DOHH2 (cell line): Measurements from ENCODE around the gene RAD51B.

Experiments used
- H3F3A ChIP-seq: fragments of 200-600 bp; sonication (generic), shearing (Covaris generic); 2 replicates; pipeline ENCODE4 v1.6.0; 2016; ENCODE audit warnings: antibody characterized with exemption, mild to moderate bottlenecking; ENCODE audit not compliant: control insufficient read depth, insufficient read depth
- H3K27ac ChIP-seq: fragments of 200-600 bp; sonication (generic); 2 replicates; pipeline ENCODE4 v1.5.1; 2014; ENCODE audit warnings: low read depth, mild to moderate bottlenecking, low read length, moderate library complexity
- H3K27me3 ChIP-seq: fragments of 200-600 bp; sonication (generic); 2 replicates; pipeline ENCODE4 v1.6.1; 2014; ENCODE audit warnings: mild to moderate bottlenecking, low read length, mixed read lengths; ENCODE audit not compliant: control insufficient read depth
- H3K36me3 ChIP-seq: fragments of 200-600 bp; sonication (generic); 2 replicates; pipeline ENCODE4 v1.6.1; 2014; ENCODE audit warnings: mild to moderate bottlenecking, low read length, moderate library complexity, mixed read lengths; ENCODE audit not compliant: control insufficient read depth
- H3K4me1 ChIP-seq: fragments of 200-600 bp; sonication (generic); 2 replicates; pipeline ENCODE4 v1.6.1; 2014; ENCODE audit warnings: mild to moderate bottlenecking, low read length, mixed read lengths; ENCODE audit not compliant: control insufficient read depth
- H3K4me2 ChIP-seq: fragments of 200-600 bp; sonication (generic); 2 replicates; pipeline ENCODE4 v1.6.0; 2014; ENCODE audit warnings: mild to moderate bottlenecking, low read length, moderate library complexity
- H3K4me3 ChIP-seq: fragments of 200-600 bp; sonication (generic); 2 replicates; pipeline ENCODE4 v1.5.1; 2014; ENCODE audit warnings: mild to moderate bottlenecking, low read length, mixed read lengths
- H3K79me2 ChIP-seq: fragments of 200-600 bp; sonication (generic); 2 replicates; pipeline ENCODE4 v1.6.1; 2014; ENCODE audit warnings: mild to moderate bottlenecking, low read length, mixed read lengths; ENCODE audit not compliant: control insufficient read depth
- H3K9me2 ChIP-seq: fragments of 200-600 bp; sonication (generic); replicated peaks from 2 replicates; pipeline ENCODE4 v1.6.1; 2014; ENCODE audit warnings: mild to moderate bottlenecking, low read length, mixed read lengths; ENCODE audit not compliant: control insufficient read depth
- H3K9me3 ChIP-seq: fragments of 200-600 bp; sonication (generic); 2 replicates; pipeline ENCODE4 v1.6.1; 2014; ENCODE audit warnings: antibody characterized with exemption, low read length, mixed read lengths; ENCODE audit not compliant: control insufficient read depth, insufficient read depth
- H4K20me1 ChIP-seq: fragments of 200-600 bp; sonication (generic); 2 replicates; pipeline ENCODE4 v1.6.0; 2014; ENCODE audit warnings: low read depth, mild to moderate bottlenecking, antibody characterized with exemption, low read length, moderate library complexity; ENCODE audit not compliant: control insufficient read depth, insufficient read depth
- CTCF ChIP-seq: fragments of 200-600 bp; sonication (generic); IDR thresholded peaks from one replicate; pipeline ENCODE4 v1.5.1; 2014; ENCODE audit warnings: antibody characterized with exemption, mild to moderate bottlenecking, low read depth, low read length; ENCODE audit not compliant: poor library complexity, severe bottlenecking
- EZH2phosphoT487 ChIP-seq: fragments of 200-600 bp; sonication (generic); IDR thresholded peaks from 2 replicates; pipeline ENCODE4 v1.6.1; 2017; ENCODE audit warnings: borderline replicate concordance, mild to moderate bottlenecking, antibody characterized with exemption, low read length, moderate library complexity, mixed read lengths

RAD51B gene

GRCh38 chr14:68576031-68576430, 756.5 kb downstream of the RAD51B start:
- Histone ChIP-seq H3F3A (no peaks in the 10 kb centered on the region), H3K9me3 (no peaks in the 10 kb centered on the region), H3K27me3 (no peaks in the 10 kb centered on the region), H3K79me2 (no peaks in the 10 kb centered on the region), H3K4me1 (no peaks in the 10 kb centered on the region), H3K9me2 (no peaks in the 10 kb centered on the region), H3K4me3 (no peak overlapping the region), H3K4me2 (no peak overlapping the region), H3K27ac (no peak overlapping the region), H3K36me3 (no peaks in the 10 kb centered on the region), H4K20me1 (no peaks in the 10 kb centered on the region)
- TF ChIP-seq CTCF (no peak), EZH2phosphoT487 (no peak)

GRCh38 chr14:68576496-68577244, 757.1 kb downstream of the RAD51B start:
- H3K4me2 ChIP-seq: no peak overlapping the region
- H3K27ac ChIP-seq: no peak overlapping the region
- H3K27me3 ChIP-seq: no peaks in the 10 kb centered on the region
- no peaks in the 10 kb centered on the region for H3F3A ChIP-seq
- no peak overlapping the region for H3K4me3 ChIP-seq
- no peaks in the 10 kb centered on the region for H4K20me1 ChIP-seq
- no peak for TF ChIP-seq EZH2phosphoT487
- no peak for TF ChIP-seq CTCF
- H3K79me2 ChIP-seq: no peaks in the 10 kb centered on the region
- H3K4me1 ChIP-seq: no peaks in the 10 kb centered on the region
- H3K9me3 ChIP-seq: peaks cover 3% of the 10 kb centered on the region; the same call in 1 of the 2 replicates
- H3K36me3 ChIP-seq: no peaks in the 10 kb centered on the region
- no peaks in the 10 kb centered on the region for H3K9me2 ChIP-seq

GRCh38 chr14:68577802-68578541, 758.4 kb downstream of the RAD51B start:
- TF ChIP-seq CTCF: no peak
- H3K36me3 ChIP-seq: no peaks in the 10 kb centered on the region
- H4K20me1 ChIP-seq: no peaks in the 10 kb centered on the region
- no peak overlapping the region for H3K4me3 ChIP-seq
- H3K4me2 ChIP-seq: no peak overlapping the region
- no peaks in the 10 kb centered on the region for H3K9me2 ChIP-seq
- H3K79me2 ChIP-seq: no peaks in the 10 kb centered on the region
- no peaks in the 10 kb centered on the region for H3F3A ChIP-seq
- H3K9me3 ChIP-seq: peaks cover 3% of the 10 kb centered on the region; the same call in 1 of the 2 replicates
- H3K27ac ChIP-seq: no peak overlapping the region
- H3K27me3 ChIP-seq: no peaks in the 10 kb centered on the region
- H3K4me1 ChIP-seq: no peaks in the 10 kb centered on the region
